Measurements from ENCODE around the gene STRADA. TPM values are rescaled to one million over a fixed set of nuclear protein-coding genes. Genes with fewer than 3 reads are reported as not detected.

STRADA gene
- total and polyA plus RNA-seq, 2 of the 8 experiments (the other 6 are each of a cell fraction or from before 2014, with no cell fraction given), result 35.6 to 43.3 TPM

DNA sequence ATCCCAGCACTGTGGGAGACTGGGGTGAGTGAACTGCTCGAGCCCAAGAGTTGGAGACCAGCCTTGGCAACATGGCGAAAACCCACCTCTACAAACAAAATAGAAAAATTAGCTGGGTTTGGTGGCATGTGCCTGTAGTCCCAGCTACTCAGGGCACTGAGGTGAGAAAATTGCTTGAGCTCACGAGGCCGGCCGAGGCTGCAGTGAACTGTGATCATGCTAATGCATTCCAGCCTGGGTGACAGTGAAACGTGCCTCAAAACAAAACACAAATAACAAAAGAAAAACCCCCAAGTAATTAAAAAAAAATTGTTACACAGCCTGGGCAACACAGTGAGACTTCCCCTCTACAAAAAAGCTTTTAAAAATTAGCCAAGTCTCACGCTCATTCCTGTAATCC is 26.8 kb upstream of the STRADA start:
- H3K4me3 ChIP-seq (ENCODE audit: extremely low read depth in 1 of 4, insufficient read depth in 2 of 4, low read depth in 3 of 4, low read length in 4 of 4), result no peak overlapping the region
- H3K9me3 ChIP-seq (ENCODE audit: insufficient read depth in 2 of 2, low read depth in 1 of 2, low read length in 1 of 2), result no peaks in the 10 kb centered on the region
- no peak overlapping the region for H4K8ac ChIP-seq (ENCODE audit: extremely low read depth, insufficient read depth, low read length)
- H3K79me2 ChIP-seq (ENCODE audit: control insufficient read depth in 1 of 2, insufficient read depth in 2 of 2, low read length in 2 of 2), result peaks cover 24 to 77% of the 10 kb centered on the region in 2 experiments
- H3K9ac ChIP-seq (replicated peaks in 1 of 4; ENCODE audit: extremely low read depth in 1 of 4, low read depth in 3 of 4, low read length in 3 of 4), result no peak overlapping the region; a peak in 1 of 7 replicates
- H3K4me2 ChIP-seq (ENCODE audit: insufficient read depth in 1 of 2, low read depth in 2 of 2, low read length in 2 of 2), result no peak overlapping the region
- WGBS, 2 experiments (ENCODE audit: extremely low coverage in 1 of 2, insufficient coverage in 1 of 2, insufficient read length in 1 of 2, insufficient replicate concordance in 2 of 2, low coverage in 1 of 2, low lambda C conversion rate in 2 of 2, missing lambda C conversion rate in 1 of 2), result 84% methylated on average over 7 of the region's 7 CpGs; no CpG with 5 or more reads in 1 of the 2 experiments
- no peak overlapping the region for H3K23ac ChIP-seq (ENCODE audit: insufficient read length)
- no peaks in the 10 kb centered on the region; the same call in 1 of the 2 replicates for H3K23me2 ChIP-seq (ENCODE audit: low read depth, low read length)
- H3K56ac ChIP-seq (replicated peaks; ENCODE audit: insufficient read length, low read depth, low read length), result no peak overlapping the region
- no peak overlapping the region for H3K27ac ChIP-seq (ENCODE audit: low read depth, low read length)
- H3K18ac ChIP-seq (ENCODE audit: extremely low read depth, low read length), result no peak overlapping the region
- no peaks in the 10 kb centered on the region; the same call in 1 of the 2 replicates for H3K79me1 ChIP-seq (ENCODE audit: low read depth, low read length)
- no peak overlapping the region for H2BK120ac ChIP-seq (replicated peaks; ENCODE audit: low read depth, low read length)
- ChIA-PET POLR2A (ENCODE audit: partially characterized antibody) (interaction anchor here (1.6 to 1.8 kb wide), 2 partner anchors 11 to 12 kb away, joined by 3 to 9 read pairs; no protein-coding TSS in a partner anchor), CTCF (ENCODE audit: partially characterized antibody) (interaction anchor here (0.9 to 1.0 kb wide), 2 partner anchors 21 to 58 kb away, joined by 3 read pairs; no protein-coding TSS in a partner anchor)
- H3K27me3 ChIP-seq (replicated peaks in 1 of 4; ENCODE audit: control insufficient read depth in 3 of 4, extremely low read depth in 1 of 4, insufficient read depth in 3 of 4, low read length in 3 of 4), result no peaks in the 10 kb centered on the region
- TF ChIP-seq TEAD4 (IDR thresholded peaks at IDR 0.05; ENCODE audit: low read depth, low read length) (no peak), RAD21 (IDR thresholded peaks at IDR 0.05 in 1 of 2, conservative IDR thresholded peaks at IDR 0.05 in 1 of 2; ENCODE audit: low read depth in 2 of 2, low read length in 2 of 2) (no peak), MAX (IDR thresholded peaks at IDR 0.05) (peak; percentile 27; the same call in 1 of the 2 replicates), E2F6 (IDR thresholded peaks at IDR 0.05) (0 out of 2 replicates have a peak, but pooled peaks have one; percentile 11), BCL11A (IDR thresholded peaks at IDR 0.05; ENCODE audit: low read depth in 2 of 2, low read length in 2 of 2) (no peak)
- FAIRE-seq, result no peak
- no peak overlapping the region for H3K4ac ChIP-seq (replicated peaks; ENCODE audit: insufficient read length, low read depth, low read length)
- H4K5ac ChIP-seq (ENCODE audit: insufficient read length, low read depth, low read length), result no peak overlapping the region
- H2AK5ac ChIP-seq (ENCODE audit: low read depth, low read length), result no peak overlapping the region
- H3K4me1 ChIP-seq (replicated peaks in 1 of 4; ENCODE audit: control insufficient read depth in 3 of 4, insufficient read depth in 4 of 4, low read length in 3 of 4), result peaks cover 0 to 3% (median 0%) of the 10 kb centered on the region in 4 experiments; a peak in 1 of 7 replicates
- no peak overlapping the region for H2BK20ac ChIP-seq (ENCODE audit: low read length)
- no peak for DNase-seq (ENCODE audit: low read depth in 1 of 2, low spot score in 2 of 2)
- no peak overlapping the region for H2BK15ac ChIP-seq (ENCODE audit: low read length)
- no peak overlapping the region for H2AFZ ChIP-seq (ENCODE audit: low read length)
- H2BK12ac ChIP-seq (ENCODE audit: low read depth, low read length), result no peak overlapping the region
- H3K36me3 ChIP-seq (ENCODE audit: control insufficient read depth in 2 of 4, insufficient read depth in 4 of 4, low read length in 3 of 4), result peaks cover 0 to 26% (median 10%) of the 10 kb centered on the region in 4 experiments; a peak in 5 of 8 replicates
- no peak overlapping the region for H3K14ac ChIP-seq (ENCODE audit: insufficient read length)
- no peak overlapping the region for H4K91ac ChIP-seq (replicated peaks; ENCODE audit: insufficient read length, low read length)
- no peak overlapping the region for H2BK5ac ChIP-seq (ENCODE audit: low read depth, low read length)
- H4K20me1 ChIP-seq (replicated peaks in 1 of 2; ENCODE audit: control insufficient read depth in 1 of 2, insufficient read depth in 2 of 2, low read length in 2 of 2), result peaks cover 0 to 4% of the 10 kb centered on the region in 2 experiments

All from H1 (cell line).